Epithelial cell of proximal tubule (primary cell): ENCODE data around the gene HACL1. TPM values are rescaled to one million over a fixed set of nuclear protein-coding genes. Genes with fewer than 3 reads are reported as not detected.
"Not testable (repeated sequence)": the region's sequence is repeated elsewhere in the genome, so short reads cannot be mapped to it uniquely, and the experiment has no call there.

Source experiments
- DNase-seq: peaks from one replicate; pipeline ENCODE4 v3.0.0-alpha.2; 2011; ENCODE audit warnings: low read depth
- H3K4me3 ChIP-seq: 2 replicates; pipeline ENCODE4 v1.5.1; 2011; ENCODE audit warnings: low read depth, mild to moderate bottlenecking, low read length
- total RNA-seq: library from RNA; depleted of rRNA; stranded (reverse); fragments of >200 nt; gene quantifications from 2 replicates; pipeline ENCODE4 v1.2.3, GENCODE V29; 2015
- TF ChIP-seq, protein P1 (sequence below): conservative IDR thresholded peaks from 2 replicates; pipeline ENCODE4 v1.5.1; 2012; ENCODE audit warnings: low read depth, mild to moderate bottlenecking, low read length

The HACL1 gene
- total RNA-seq, 1 donor from 2014 or later = 17.9 TPM

- TF ChIP-seq, protein P1, sequence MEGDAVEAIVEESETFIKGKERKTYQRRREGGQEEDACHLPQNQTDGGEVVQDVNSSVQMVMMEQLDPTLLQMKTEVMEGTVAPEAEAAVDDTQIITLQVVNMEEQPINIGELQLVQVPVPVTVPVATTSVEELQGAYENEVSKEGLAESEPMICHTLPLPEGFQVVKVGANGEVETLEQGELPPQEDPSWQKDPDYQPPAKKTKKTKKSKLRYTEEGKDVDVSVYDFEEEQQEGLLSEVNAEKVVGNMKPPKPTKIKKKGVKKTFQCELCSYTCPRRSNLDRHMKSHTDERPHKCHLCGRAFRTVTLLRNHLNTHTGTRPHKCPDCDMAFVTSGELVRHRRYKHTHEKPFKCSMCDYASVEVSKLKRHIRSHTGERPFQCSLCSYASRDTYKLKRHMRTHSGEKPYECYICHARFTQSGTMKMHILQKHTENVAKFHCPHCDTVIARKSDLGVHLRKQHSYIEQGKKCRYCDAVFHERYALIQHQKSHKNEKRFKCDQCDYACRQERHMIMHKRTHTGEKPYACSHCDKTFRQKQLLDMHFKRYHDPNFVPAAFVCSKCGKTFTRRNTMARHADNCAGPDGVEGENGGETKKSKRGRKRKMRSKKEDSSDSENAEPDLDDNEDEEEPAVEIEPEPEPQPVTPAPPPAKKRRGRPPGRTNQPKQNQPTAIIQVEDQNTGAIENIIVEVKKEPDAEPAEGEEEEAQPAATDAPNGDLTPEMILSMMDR = no peak
- H3K4me3 ChIP-seq = no peak overlapping the region
- no peak for DNase-seq
These were observed 62.3 kb downstream of the HACL1 start for GRCh38 chr3:15539066-15539465.

DNA sequence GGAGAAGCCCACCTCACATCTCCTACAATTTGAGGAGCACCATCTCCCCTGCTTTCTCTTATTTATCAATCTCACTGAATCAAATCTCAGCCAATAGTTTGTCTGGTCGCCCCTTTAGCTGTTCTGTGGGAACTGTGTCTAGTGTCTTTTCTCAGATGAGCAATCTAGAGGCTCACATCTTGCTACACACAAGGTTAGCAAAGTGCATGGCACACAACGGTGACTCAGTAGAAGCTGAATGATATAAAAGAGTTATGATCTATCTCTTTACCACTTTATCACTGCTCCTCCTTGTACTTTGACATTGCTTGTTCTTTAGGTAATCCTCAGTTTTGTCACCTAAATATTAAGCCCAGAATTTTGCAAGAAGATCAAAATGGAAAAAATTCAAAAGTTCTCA, 63.0 kb downstream of the HACL1 start:
- TF ChIP-seq, protein P1 = no peak
- no peak overlapping the region for H3K4me3 ChIP-seq
- no peak for DNase-seq

DNA sequence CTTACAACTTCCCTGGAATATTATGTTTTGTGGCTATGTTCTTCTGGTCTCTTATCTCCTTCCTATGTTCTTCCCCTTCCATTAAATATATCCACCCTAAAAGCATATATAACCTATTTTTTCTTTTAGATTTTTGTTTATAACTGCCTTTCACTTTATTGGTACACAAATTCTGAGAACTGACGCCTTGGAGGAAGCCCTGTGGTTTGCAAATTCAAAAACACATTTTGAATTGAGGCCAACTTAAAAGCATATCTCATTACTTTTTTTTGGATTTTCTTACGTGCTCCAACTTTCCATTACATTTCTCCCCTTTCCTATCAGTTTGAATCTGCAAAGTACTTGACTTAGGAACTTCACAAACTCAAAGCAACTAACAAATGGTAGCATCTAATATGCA, 64.5 kb downstream of the HACL1 start:
- TF ChIP-seq, protein P1 = no peak
- no peak overlapping the region for H3K4me3 ChIP-seq
- DNase-seq = no peak

GRCh38 chr3:15535732-15536131, 65.6 kb downstream of the HACL1 start:
- DNase-seq = no peak
- TF ChIP-seq, protein P1 = no peak
- no peak overlapping the region for H3K4me3 ChIP-seq

GRCh38 chr3:15532614-15533013, 68.8 kb downstream of the HACL1 start:
- not testable (repeated sequence) for DNase-seq, H3K4me3 ChIP-seq

GRCh38 chr3:15531346-15531745, 70.0 kb downstream of the HACL1 start:
- no peak for DNase-seq
- TF ChIP-seq, protein P1 = no peak
- H3K4me3 ChIP-seq = no peak overlapping the region

DNA sequence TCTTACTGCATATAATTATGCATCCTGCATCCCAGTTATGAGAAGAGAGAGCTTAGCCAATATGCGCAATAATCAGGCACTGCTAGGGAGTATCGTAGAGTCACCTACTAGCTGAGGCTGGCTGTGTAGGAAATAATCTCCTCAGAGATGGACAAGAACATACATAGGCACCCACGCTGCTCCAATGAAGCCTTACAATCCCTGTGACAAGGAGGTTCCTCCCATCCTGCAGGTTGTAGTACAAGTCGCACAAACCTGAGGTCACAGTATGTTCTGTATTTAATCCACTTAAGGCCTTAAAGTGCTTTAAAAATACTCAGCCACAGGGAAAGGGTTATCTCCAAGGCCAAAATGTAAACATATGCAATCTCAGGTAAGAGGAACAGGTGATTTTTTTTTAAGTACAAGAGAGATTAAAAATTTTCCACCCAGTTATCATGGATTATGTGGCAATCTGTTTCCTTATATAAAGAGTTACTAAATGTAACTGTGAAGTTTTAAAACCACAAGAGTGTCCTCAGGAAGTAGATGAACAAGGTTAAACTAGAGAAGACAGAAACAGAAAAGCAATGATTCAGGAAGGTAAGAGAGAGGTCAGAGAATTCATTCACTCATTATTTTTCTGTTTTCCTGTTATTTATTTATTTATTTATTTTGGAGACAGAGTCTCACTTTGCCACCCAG, 72.4 kb downstream of the HACL1 start:
- TF ChIP-seq, protein P1 = no peak
- H3K4me3 ChIP-seq = no peak overlapping the region
- no peak for DNase-seq

- no peak overlapping the region for H3K4me3 ChIP-seq
- TF ChIP-seq, protein P1 = no peak
- no peak for DNase-seq
These were observed 74.3 kb downstream of the HACL1 start for GRCh38 chr3:15527031-15527459.
